IPS-20b (cell line): ENCODE results near the gene SLCO6A1.
"Not testable (repeated sequence)": the region's sequence is repeated elsewhere in the genome, so short reads cannot be mapped to it uniquely, and the experiment has no call there.

Experiments used
- H3K27ac ChIP-seq: one replicate; pipeline ENCODE4 v1.5.1; 2013; ENCODE audit warnings: low read length
- H3K27me3 ChIP-seq: 2 replicates; pipeline ENCODE4 v1.6.1; 2013; ENCODE audit warnings: mild to moderate bottlenecking, low read length, inconsistent platforms; ENCODE audit not compliant: insufficient read depth
- H3K36me3 ChIP-seq: 2 replicates; pipeline ENCODE4 v1.6.1; 2013; ENCODE audit warnings: low read depth, mild to moderate bottlenecking, inconsistent platforms, low read length, moderate library complexity; ENCODE audit not compliant: insufficient read depth
- H3K4me1 ChIP-seq: 2 replicates; pipeline ENCODE4 v1.6.1; 2013; ENCODE audit warnings: mild to moderate bottlenecking, control low read depth, inconsistent platforms, low read length, moderate library complexity; ENCODE audit not compliant: insufficient read depth
- H3K4me3 ChIP-seq: 2 replicates; pipeline ENCODE4 v1.5.1; 2013; ENCODE audit warnings: mild to moderate bottlenecking, low read length, inconsistent platforms
- H3K9ac ChIP-seq: 2 replicates; pipeline ENCODE4 v1.6.1; 2013; ENCODE audit warnings: low read depth, mild to moderate bottlenecking, inconsistent platforms, low read length, moderate library complexity
- H3K9me3 ChIP-seq: 2 replicates; pipeline ENCODE4 v1.6.1; 2013; ENCODE audit warnings: mild to moderate bottlenecking, low read depth, low read length, inconsistent platforms; ENCODE audit not compliant: insufficient read depth

Gene SLCO6A1

DNA sequence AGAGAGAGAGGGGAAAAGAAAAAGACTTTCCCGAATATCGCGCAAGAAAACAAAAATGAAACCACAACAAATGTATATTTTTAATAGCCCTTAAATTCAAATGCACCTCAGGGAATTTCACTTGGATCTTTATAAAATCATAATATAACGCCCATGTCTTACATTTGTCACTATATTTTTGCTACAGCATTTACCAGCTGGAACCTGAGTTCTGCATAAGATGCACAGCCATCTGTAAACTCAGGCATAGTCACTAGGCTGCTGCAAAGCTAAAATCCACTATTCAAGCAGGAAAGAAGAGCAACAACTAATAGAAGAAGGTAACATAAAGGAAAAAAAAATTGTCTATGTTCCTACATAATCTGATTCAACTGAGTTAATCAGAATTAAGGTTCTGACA is 30.6 kb upstream of the SLCO6A1 start:
- Histone ChIP-seq H3K27ac (no peak overlapping the region), H3K36me3 (no peaks in the 10 kb centered on the region), H3K9me3 (no peaks in the 10 kb centered on the region), H3K4me1 (no peaks in the 10 kb centered on the region), H3K9ac (no peak overlapping the region), H3K27me3 (no peaks in the 10 kb centered on the region), H3K4me3 (no peak overlapping the region)

DNA sequence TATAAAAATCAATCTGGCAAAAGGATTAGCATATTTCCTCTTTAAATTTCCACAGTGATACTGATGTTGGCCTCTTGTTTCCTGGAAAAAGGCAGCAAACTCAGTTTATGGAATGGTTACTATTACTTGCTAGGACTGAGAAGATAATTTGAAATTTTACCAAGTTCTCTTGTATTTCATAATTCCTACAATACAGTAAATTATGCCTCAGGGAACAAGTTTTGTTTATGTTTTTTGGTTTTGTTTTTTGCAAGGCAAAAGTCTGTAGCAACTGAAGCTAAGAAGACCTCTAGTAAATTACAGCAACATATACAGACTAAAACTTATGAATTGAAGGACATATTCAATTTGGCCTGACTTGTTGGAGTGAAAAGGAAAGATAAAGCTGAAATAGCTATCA is 30.2 kb upstream of the SLCO6A1 start:
- Histone ChIP-seq H3K9me3 (no peaks in the 10 kb centered on the region), H3K4me1 (no peaks in the 10 kb centered on the region), H3K9ac (no peak overlapping the region), H3K4me3 (no peak overlapping the region), H3K27me3 (no peaks in the 10 kb centered on the region), H3K27ac (no peak overlapping the region), H3K36me3 (no peaks in the 10 kb centered on the region)

GRCh38 chr5:102528600-102528999 is 29.8 kb upstream of the SLCO6A1 start:
- no peak overlapping the region for H3K27ac ChIP-seq
- H3K9ac ChIP-seq, result no peak overlapping the region
- H3K4me3 ChIP-seq, result no peak overlapping the region
- H3K27me3 ChIP-seq, result no peaks in the 10 kb centered on the region
- H3K36me3 ChIP-seq, result no peaks in the 10 kb centered on the region
- H3K4me1 ChIP-seq, result no peaks in the 10 kb centered on the region
- no peaks in the 10 kb centered on the region for H3K9me3 ChIP-seq

- Histone ChIP-seq H3K4me3 (no peak overlapping the region), H3K9ac (no peak overlapping the region), H3K4me1 (no peaks in the 10 kb centered on the region), H3K36me3 (no peaks in the 10 kb centered on the region), H3K9me3 (no peaks in the 10 kb centered on the region), H3K27me3 (no peaks in the 10 kb centered on the region), H3K27ac (no peak overlapping the region)
Observed at GRCh38 chr5:102527547-102527946, 28.7 kb upstream of the SLCO6A1 start.

DNA sequence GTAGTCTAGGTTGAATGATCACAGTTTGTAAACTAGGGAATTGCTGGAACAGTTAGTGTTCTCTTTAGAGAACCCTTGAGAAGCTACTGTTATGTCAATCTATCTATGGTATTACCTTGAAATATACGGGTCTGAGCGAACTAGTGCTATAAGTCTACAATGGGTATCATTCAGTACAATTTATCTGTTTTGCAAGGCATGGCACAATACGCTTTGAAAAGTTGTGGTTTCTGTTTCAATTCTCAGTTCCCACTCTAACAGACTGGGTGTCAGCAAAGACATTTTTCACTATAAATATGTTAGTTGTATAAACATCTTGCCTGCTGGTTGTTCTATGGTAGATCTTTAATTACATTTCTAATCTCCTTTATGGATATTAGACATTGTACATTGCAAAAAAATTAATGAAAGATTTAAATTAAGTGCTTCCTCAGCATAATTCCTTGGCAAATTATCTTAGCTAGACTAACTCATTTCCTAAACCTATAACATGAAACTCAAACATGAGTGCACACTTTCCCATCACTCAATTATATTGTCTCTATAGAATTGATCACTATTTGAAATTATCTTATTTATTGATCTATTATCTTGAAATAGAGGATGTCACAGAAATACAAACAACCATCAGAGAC is 24.9 kb upstream of the SLCO6A1 start:
- H3K4me1 ChIP-seq, result no peaks in the 10 kb centered on the region
- no peaks in the 10 kb centered on the region for H3K36me3 ChIP-seq
- H3K9me3 ChIP-seq, result no peaks in the 10 kb centered on the region
- H3K27ac ChIP-seq, result no peak overlapping the region
- H3K27me3 ChIP-seq, result no peaks in the 10 kb centered on the region
- H3K9ac ChIP-seq, result no peak overlapping the region
- no peak overlapping the region for H3K4me3 ChIP-seq

GRCh38 chr5:102511666-102512065 is 12.9 kb upstream of the SLCO6A1 start:
- no peak overlapping the region for H3K9ac ChIP-seq

DNA sequence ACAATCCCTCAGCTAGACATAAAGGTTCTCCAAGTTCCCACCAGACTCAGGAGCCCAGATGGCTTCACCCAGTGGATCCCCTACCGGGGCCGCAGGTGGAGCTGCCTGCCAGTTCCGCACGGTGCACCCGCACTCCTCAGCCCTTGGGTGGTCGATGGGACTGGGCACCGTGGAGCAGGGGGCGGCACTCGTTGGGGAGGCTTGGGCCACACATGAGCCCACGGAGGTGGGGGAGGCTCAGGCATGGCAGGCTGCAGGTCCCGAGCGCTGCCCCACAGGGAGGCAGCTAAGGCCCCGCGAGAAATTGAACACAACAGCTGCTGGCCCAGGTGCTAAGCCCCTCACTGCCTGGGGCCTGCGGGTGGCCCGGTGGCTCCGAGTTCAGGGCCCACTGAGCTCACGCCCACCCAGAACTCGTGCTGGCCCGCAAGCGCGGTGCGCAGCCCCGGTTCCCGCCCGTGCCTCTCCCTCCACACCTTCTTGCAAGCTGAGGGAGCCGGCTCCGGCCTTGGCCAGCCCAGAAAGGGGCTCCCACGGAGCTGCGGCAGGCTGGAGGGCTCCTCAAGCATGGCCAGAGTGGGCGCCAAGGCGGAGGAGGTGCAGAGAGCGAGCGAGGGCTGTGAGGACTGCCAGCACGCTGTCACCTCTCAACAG is 7.4 kb downstream of the SLCO6A1 start:
- not testable (repeated sequence) for H3K27me3 ChIP-seq, H3K36me3 ChIP-seq, H3K27ac ChIP-seq, H3K4me3 ChIP-seq, H3K9ac ChIP-seq, H3K4me1 ChIP-seq, H3K9me3 ChIP-seq

More at GRCh38 chr5:102511666-102512065, 12.9 kb upstream of the SLCO6A1 start:
- Histone ChIP-seq H3K36me3 (no peaks in the 10 kb centered on the region), H3K9me3 (no peaks in the 10 kb centered on the region), H3K4me3 (no peak overlapping the region), H3K4me1 (no peaks in the 10 kb centered on the region), H3K27ac (no peak overlapping the region), H3K27me3 (no peaks in the 10 kb centered on the region)

GRCh38 chr5:102483736-102484135 is 15.1 kb downstream of the SLCO6A1 start:
- Histone ChIP-seq H3K27me3 (no peaks in the 10 kb centered on the region), H3K9me3 (no peaks in the 10 kb centered on the region), H3K4me3 (no peak overlapping the region), H3K4me1 (no peaks in the 10 kb centered on the region), H3K36me3 (no peaks in the 10 kb centered on the region), H3K27ac (no peak overlapping the region), H3K9ac (no peak overlapping the region)

DNA sequence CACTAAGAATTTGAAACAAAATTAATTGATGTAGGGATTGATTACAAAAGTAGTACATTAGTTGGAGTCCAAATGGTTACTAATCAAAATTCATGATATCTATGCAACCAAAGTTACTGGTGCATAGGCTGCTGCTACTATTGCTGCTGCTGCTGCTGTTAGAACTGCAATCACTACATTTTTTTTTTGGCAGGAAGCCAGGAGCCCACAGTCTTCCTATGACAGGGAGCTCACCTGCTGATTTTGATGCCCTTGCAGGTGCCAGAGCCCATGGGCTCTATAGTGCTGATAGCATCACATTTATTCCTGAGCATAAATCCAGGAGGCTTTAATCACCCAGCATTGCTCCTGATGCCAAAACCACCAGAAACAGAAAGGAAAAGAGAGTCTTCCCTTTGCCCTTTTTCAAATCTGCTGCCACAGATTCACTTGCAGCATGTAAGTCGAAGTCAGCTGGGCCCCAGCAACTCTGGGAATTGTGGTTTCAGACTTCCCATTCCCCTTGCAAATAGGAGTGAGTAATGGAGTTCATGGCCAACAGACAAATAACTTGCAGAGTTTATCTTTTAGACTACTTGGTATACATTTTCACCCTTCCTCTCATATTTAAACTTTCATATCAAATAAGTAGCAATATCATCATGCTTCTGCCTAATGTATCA is 17.6 kb downstream of the SLCO6A1 start:
- H3K27ac ChIP-seq, result no peak overlapping the region
- H3K4me1 ChIP-seq, result no peaks in the 10 kb centered on the region
- no peaks in the 10 kb centered on the region for H3K36me3 ChIP-seq
- no peak overlapping the region for H3K9ac ChIP-seq
- H3K4me3 ChIP-seq, result no peak overlapping the region
- no peaks in the 10 kb centered on the region for H3K9me3 ChIP-seq
- no peaks in the 10 kb centered on the region for H3K27me3 ChIP-seq

DNA sequence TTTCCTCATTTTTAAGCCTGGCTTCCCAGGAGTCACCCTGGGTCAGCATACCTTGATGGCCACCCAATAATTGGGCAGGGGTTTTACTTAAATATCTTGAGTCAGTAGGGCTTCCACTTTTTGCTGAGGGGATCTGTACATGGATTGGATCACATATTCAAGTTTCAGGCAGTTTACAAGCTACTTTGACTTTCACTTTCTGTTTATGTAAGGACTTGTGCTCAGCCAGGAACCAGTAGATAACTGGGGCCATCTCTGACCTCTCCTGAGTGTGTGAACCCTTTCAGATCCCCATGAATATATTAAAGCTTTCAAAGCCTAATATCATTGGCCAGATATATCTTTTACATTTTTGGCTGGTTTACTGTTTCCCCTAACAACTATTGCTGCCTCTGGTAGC is 45.1 kb downstream of the SLCO6A1 start:
- Histone ChIP-seq H3K36me3 (no peaks in the 10 kb centered on the region), H3K9ac (no peak overlapping the region), H3K4me1 (no peaks in the 10 kb centered on the region), H3K4me3 (no peak overlapping the region), H3K27ac (no peak overlapping the region), H3K9me3 (peaks cover 7% of the 10 kb centered on the region), H3K27me3 (no peaks in the 10 kb centered on the region)

- no peak overlapping the region for H3K9ac ChIP-seq
- no peaks in the 10 kb centered on the region for H3K4me1 ChIP-seq
- no peaks in the 10 kb centered on the region for H3K36me3 ChIP-seq
- H3K27ac ChIP-seq, result no peak overlapping the region
- peaks cover 7% of the 10 kb centered on the region for H3K9me3 ChIP-seq
- no peaks in the 10 kb centered on the region for H3K27me3 ChIP-seq
- H3K4me3 ChIP-seq, result no peak overlapping the region
Observed at GRCh38 chr5:102451082-102451481, 47.7 kb downstream of the SLCO6A1 start.

DNA sequence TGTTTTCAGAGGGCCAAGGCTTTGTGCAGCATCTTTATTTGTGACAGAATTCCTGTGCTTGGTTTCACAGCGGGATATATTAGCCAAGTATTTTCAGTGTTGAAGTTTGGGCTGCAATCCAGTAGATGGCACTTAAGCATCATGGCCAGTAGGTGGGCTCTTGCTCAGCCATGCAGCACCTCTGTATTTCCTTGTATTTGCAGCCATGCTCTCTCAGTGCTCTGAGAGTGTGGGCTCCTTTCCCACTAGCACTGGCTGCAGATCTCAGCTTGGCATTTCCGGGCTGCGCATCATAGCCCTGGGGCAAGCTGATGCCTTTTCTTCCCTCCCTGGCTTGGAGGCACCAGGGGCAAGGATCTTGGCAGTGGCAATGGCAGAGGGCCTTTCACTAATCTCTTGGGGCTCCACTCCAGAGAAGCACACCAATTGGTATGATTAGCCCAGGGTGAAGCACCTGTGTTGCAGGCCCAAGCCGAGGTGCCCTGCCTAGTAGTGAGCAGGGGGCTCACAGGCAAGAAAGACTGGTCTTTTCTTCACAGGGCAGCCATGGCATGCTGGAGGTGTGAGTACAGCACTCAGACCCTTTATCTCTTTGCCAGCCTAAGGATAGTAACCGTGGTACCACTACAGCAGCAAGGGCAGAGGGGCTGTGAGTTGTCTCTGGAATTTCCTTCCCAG is 48.3 kb downstream of the SLCO6A1 start:
- Histone ChIP-seq H3K27me3 (no peaks in the 10 kb centered on the region), H3K4me1 (no peaks in the 10 kb centered on the region), H3K9ac (no peak overlapping the region), H3K4me3 (no peak overlapping the region), H3K27ac (no peak overlapping the region), H3K36me3 (no peaks in the 10 kb centered on the region), H3K9me3 (peaks cover 7% of the 10 kb centered on the region)
